Measurements from ENCODE around the gene ARMC3. TPM values are rescaled to one million over a fixed set of nuclear protein-coding genes. Genes with fewer than 3 reads are reported as not detected.

The ARMC3 gene
- total and polyA plus RNA-seq, 9 of the 15 experiments (the other 6 are each of a cell fraction or from before 2014, with no cell fraction given): 0.33 to 1.1 (median 0.62) TPM

- TF ChIP-seq TCF3 (CRISPR knock-in tag; IDR thresholded peaks at IDR 0.05) (no peak), ZNF197 (CRISPR knock-in tag; IDR thresholded peaks at IDR 0.05; ENCODE audit: low read depth) (no peak), BCOR (IDR thresholded peaks at IDR 0.05) (no peak), RBM39 (optimal IDR thresholded peaks at IDR 0.05; ENCODE audit: low read depth, low read length) (no peak), PKNOX1 (IDR thresholded peaks at IDR 0.05) (no peak), ZNF655 (CRISPR knock-in tag; IDR thresholded peaks at IDR 0.05) (no peak), ZBTB8A (IDR thresholded peaks at IDR 0.05; ENCODE audit: partially characterized antibody) (no peak), ZNF518B (CRISPR knock-in tag; IDR thresholded peaks at IDR 0.05) (no peak), ZNF780A (CRISPR knock-in tag; IDR thresholded peaks at IDR 0.05) (no peak), ZNF184 (CRISPR knock-in tag; IDR thresholded peaks at IDR 0.05) (no peak)
These were observed 12.5 kb upstream of the ARMC3 start (continued) for GRCh38 chr10:22915314-22915713.

Measured in K562 (cell line).